ENCODE measurements around the gene RAB12.

DNA sequence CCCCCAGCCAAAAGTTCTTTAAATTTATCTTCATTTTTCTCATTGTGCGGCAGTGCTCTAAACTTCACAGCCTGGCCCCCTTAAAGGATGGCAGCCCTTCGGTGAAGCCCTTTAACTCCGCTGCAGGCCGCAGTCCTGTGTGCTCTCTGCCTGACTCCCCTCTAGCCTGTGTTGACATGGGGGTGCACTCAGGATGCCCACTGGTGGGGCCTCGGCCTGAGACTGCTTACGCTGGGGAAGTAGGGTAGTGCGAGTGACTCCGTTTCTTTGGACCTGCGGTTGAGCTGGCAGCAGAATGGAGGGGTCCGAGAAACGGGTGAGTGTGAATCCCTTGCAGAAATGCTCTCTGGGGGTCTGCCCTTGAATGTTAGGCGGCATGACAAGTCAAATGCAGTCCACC lies 5.6 kb downstream of the RAB12 start:
- TF ChIP-seq POLR2A (IDR thresholded peaks at IDR 0.05; ENCODE audit: borderline replicate concordance, extremely low read depth, insufficient read depth, insufficient read length), result no peak
- TF ChIP-seq, protein P1, sequence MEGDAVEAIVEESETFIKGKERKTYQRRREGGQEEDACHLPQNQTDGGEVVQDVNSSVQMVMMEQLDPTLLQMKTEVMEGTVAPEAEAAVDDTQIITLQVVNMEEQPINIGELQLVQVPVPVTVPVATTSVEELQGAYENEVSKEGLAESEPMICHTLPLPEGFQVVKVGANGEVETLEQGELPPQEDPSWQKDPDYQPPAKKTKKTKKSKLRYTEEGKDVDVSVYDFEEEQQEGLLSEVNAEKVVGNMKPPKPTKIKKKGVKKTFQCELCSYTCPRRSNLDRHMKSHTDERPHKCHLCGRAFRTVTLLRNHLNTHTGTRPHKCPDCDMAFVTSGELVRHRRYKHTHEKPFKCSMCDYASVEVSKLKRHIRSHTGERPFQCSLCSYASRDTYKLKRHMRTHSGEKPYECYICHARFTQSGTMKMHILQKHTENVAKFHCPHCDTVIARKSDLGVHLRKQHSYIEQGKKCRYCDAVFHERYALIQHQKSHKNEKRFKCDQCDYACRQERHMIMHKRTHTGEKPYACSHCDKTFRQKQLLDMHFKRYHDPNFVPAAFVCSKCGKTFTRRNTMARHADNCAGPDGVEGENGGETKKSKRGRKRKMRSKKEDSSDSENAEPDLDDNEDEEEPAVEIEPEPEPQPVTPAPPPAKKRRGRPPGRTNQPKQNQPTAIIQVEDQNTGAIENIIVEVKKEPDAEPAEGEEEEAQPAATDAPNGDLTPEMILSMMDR (IDR thresholded peaks at IDR 0.05 in 2 of 3, conservative IDR thresholded peaks at IDR 0.05 in 1 of 3; ENCODE audit: borderline replicate concordance in 1 of 3, insufficient read depth in 1 of 3, low read depth in 2 of 3, low read length in 2 of 3), result no peak
- TF ChIP-seq, protein P2, sequence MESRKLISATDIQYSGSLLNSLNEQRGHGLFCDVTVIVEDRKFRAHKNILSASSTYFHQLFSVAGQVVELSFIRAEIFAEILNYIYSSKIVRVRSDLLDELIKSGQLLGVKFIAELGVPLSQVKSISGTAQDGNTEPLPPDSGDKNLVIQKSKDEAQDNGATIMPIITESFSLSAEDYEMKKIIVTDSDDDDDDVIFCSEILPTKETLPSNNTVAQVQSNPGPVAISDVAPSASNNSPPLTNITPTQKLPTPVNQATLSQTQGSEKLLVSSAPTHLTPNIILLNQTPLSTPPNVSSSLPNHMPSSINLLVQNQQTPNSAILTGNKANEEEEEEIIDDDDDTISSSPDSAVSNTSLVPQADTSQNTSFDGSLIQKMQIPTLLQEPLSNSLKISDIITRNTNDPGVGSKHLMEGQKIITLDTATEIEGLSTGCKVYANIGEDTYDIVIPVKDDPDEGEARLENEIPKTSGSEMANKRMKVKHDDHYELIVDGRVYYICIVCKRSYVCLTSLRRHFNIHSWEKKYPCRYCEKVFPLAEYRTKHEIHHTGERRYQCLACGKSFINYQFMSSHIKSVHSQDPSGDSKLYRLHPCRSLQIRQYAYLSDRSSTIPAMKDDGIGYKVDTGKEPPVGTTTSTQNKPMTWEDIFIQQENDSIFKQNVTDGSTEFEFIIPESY (IDR thresholded peaks at IDR 0.05; ENCODE audit: extremely low read depth, insufficient replicate concordance, low read length), result no peak
- TF ChIP-seq, protein P3, sequence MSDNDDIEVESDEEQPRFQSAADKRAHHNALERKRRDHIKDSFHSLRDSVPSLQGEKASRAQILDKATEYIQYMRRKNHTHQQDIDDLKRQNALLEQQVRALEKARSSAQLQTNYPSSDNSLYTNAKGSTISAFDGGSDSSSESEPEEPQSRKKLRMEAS (IDR thresholded peaks at IDR 0.05), result no peak
